Gastroesophageal sphincter (tissue), 4 donors: Measurements from ENCODE around the gene GLS2. TPM values are rescaled to one million over a fixed set of nuclear protein-coding genes. Genes with fewer than 3 reads are reported as not detected.
"Not testable (repeated sequence)": the region's sequence is repeated elsewhere in the genome, so short reads cannot be mapped to it uniquely, and the experiment has no call there.

Source experiments
- ATAC-seq: fragments of 150-250 bp; one replicate; pipeline ENCODE4 v1.9.1; 2016; ENCODE audit warnings: mild to moderate bottlenecking, moderate library complexity
- H3K27ac ChIP-seq, 4 donors: fragments of 200-600 bp; sonication (generic) in 3 of 4; 1 replicate in 3 of 4; 2 replicates in 1 of 4; pipeline ENCODE4 v1.5.1; 2016 to 2019
- H3K27me3 ChIP-seq: fragments of 200-600 bp; sonication (generic); one replicate; pipeline ENCODE4 v1.5.1; 2019
- H3K36me3 ChIP-seq, 2 donors: fragments of 200-600 bp; sonication (generic); one replicate each; pipeline ENCODE4 v1.5.1; 2019; ENCODE audit warnings: control low read depth in 1 of 2
- H3K4me1 ChIP-seq, 3 donors: fragments of 200-600 bp; sonication (generic); 1 replicate in 2 of 3; 2 replicates in 1 of 3; pipeline ENCODE4 v1.5.1; 2016 to 2019; ENCODE audit warnings: control low read depth in 2 of 3
- H3K4me3 ChIP-seq, 2 donors: fragments of 200-600 bp; sonication (generic); one replicate each; pipeline ENCODE4 v1.5.1; 2019; ENCODE audit warnings: mild to moderate bottlenecking in 1 of 2, moderate library complexity in 1 of 2
- H3K9me3 ChIP-seq, 3 donors: fragments of 200-600 bp; sonication (generic); one replicate each; pipeline ENCODE4 v1.5.1; 2017 to 2019; ENCODE audit warnings: control low read depth in 2 of 3
- EP300 ChIP-seq: sonication (generic); formaldehyde crosslinking; IDR thresholded peaks from one replicate; pipeline ENCODE4 v1.6.1; 2017; ENCODE audit warnings: antibody characterized with exemption, mild to moderate bottlenecking
- POLR2A ChIP-seq, 2 donors: fragments of 450-650 bp; IDR thresholded peaks; one replicate each; pipeline ENCODE4 v1.6.1; 2017; ENCODE audit warnings: antibody characterized with exemption in 2 of 2, mild to moderate bottlenecking in 2 of 2, moderate library complexity in 1 of 2
- POLR2AphosphoS5 ChIP-seq: sonication (generic); formaldehyde crosslinking; IDR thresholded peaks from one replicate; pipeline ENCODE4 v1.6.1; 2017; ENCODE audit warnings: antibody characterized with exemption
- WGBS, 2 donors: methylation state at CpG; one replicate each; pipeline ENCODE4 v1.1.5; 2018; ENCODE audit warnings: low coverage in 1 of 2; 5-methylcytosine and 5-hydroxymethylcytosine counted together
- total RNA-seq, 4 donors: library from RNA; depleted of rRNA; stranded (reverse); fragments of >200 nt; gene quantifications; one replicate each; pipeline ENCODE4 v1.1.0, GENCODE V29; 2016
- TF ChIP-seq, protein P1 (sequence below), 4 experiments: fragments of 200-600 bp in 2 of 4; fragments of 450-650 bp in 2 of 4; sonication (generic) in 1 of 4; IDR thresholded peaks; one replicate each; pipeline ENCODE4 v1.5.1; 2017 to 2019; ENCODE audit warnings: antibody characterized with exemption in 4 of 4, mild to moderate bottlenecking in 2 of 4, moderate library complexity in 2 of 4

The GLS2 gene
- total RNA-seq, 4 donors from 2014 or later, result 1.1 to 4.1 (median 1.6) TPM

DNA sequence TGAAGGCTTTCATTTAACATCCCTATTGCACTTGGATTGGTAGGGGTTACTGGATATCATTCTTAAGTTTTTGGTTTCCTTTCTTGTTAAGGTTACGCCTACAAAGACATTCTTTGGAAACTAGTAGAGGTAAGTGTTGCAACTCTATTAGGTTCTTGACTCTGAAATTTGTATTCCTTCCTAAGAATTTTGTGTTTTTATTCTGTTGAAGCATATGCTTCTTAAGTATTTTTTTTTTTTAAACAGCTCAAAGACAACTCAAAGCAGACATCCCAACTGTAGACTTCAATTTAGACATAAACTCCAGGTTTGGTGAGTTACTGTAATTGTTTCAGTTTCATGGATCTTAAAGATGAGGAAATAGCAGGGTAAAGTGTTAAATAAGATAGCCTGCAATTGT, 32.5 kb upstream of the GLS2 start:
- TF ChIP-seq EP300 (no peak), POLR2A (IDR thresholded peaks at IDR 0.05) (no peak), POLR2AphosphoS5 (no peak)
- TF ChIP-seq, protein P1, sequence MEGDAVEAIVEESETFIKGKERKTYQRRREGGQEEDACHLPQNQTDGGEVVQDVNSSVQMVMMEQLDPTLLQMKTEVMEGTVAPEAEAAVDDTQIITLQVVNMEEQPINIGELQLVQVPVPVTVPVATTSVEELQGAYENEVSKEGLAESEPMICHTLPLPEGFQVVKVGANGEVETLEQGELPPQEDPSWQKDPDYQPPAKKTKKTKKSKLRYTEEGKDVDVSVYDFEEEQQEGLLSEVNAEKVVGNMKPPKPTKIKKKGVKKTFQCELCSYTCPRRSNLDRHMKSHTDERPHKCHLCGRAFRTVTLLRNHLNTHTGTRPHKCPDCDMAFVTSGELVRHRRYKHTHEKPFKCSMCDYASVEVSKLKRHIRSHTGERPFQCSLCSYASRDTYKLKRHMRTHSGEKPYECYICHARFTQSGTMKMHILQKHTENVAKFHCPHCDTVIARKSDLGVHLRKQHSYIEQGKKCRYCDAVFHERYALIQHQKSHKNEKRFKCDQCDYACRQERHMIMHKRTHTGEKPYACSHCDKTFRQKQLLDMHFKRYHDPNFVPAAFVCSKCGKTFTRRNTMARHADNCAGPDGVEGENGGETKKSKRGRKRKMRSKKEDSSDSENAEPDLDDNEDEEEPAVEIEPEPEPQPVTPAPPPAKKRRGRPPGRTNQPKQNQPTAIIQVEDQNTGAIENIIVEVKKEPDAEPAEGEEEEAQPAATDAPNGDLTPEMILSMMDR (IDR thresholded peaks at IDR 0.05), result no peak
- H3K36me3 ChIP-seq, result no peaks in the 10 kb centered on the region
- H3K4me1 ChIP-seq, result peaks cover 0 to 57% (median 18%) of the 10 kb centered on the region in 3 donors
- 25 to 40% methylated on average over 1 of the region's 1 CpG for WGBS, 2 donors
- no peaks in the 10 kb centered on the region for H3K9me3 ChIP-seq
- no peaks in the 10 kb centered on the region for H3K27me3 ChIP-seq
- peak overlapping the region; percentile 84 to 99 (median 90) for H3K27ac ChIP-seq
- H3K4me3 ChIP-seq, result peak overlapping the region; percentile 0 to 54
- ATAC-seq, result peak; percentile 39

DNA sequence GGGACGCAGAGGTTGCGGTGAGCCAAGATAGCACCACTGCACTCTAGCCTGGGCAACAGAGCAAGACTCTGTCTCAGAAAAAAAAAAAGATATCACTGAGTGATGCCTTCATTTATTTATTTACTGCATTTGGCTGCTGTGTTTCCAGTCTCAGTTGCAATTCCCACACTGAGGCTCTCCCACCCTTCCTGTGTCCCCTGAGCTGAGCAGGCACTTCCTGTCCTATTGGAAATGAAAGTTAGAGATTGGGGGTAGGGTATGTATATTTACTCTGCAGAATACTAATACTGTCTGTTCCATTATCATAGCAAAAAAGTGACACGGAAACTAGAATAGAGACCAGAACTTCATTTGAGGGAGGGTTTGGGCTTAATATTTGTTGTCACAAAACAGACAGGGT, 32.1 kb upstream of the GLS2 start:
- 40 to 59% methylated on average over 3 of the region's 3 CpGs for WGBS, 2 donors

DNA sequence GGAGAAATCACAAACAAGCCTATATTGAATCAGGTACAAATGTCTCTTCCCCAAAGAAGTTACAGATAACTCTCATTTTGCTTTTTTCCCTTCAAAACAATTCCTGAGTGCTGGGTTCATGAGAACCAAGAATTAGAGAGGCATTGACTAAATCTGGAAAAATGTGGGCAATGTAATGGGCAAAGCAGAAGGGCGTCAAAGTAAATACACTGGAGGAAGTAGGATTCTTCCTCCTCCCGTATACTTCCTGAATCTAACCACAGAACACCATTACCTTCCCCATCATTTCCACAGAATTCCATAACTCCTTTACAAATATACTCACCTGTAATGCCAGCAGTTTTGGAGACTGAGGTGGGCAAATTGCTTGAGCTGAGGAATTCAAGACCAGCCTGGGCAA, 30.6 kb upstream of the GLS2 start:
- H3K27me3 ChIP-seq, result no peaks in the 10 kb centered on the region
- no peak overlapping the region for H3K27ac ChIP-seq
- no peak for ATAC-seq
- peaks cover 0 to 42% (median 6%) of the 10 kb centered on the region in 3 donors for H3K4me1 ChIP-seq
- 74 to 85% methylated on average over 2 of the region's 2 CpGs for WGBS, 2 donors
- no peaks in the 10 kb centered on the region for H3K9me3 ChIP-seq
- H3K36me3 ChIP-seq, result no peaks in the 10 kb centered on the region
- TF ChIP-seq, protein P1 (IDR thresholded peaks at IDR 0.05), result no peak
- TF ChIP-seq EP300, result no peak
- H3K4me3 ChIP-seq, result no peak overlapping the region

More for the DNA sequence above, 32.1 kb upstream of the GLS2 start:
- peaks cover 0 to 52% (median 13%) of the 10 kb centered on the region in 3 donors for H3K4me1 ChIP-seq
- no peaks in the 10 kb centered on the region for H3K36me3 ChIP-seq
- peak overlapping the region; percentile 84 to 99 (median 90) for H3K27ac ChIP-seq
- no peaks in the 10 kb centered on the region for H3K27me3 ChIP-seq
- H3K4me3 ChIP-seq, result peak overlapping the region in 1 of 2 donors; percentile 54
- H3K9me3 ChIP-seq, result no peaks in the 10 kb centered on the region
- no peak for TF ChIP-seq POLR2A (IDR thresholded peaks at IDR 0.05)
- TF ChIP-seq, protein P1 (IDR thresholded peaks at IDR 0.05), result no peak
- TF ChIP-seq POLR2AphosphoS5, result no peak
- TF ChIP-seq EP300, result no peak
- ATAC-seq, result peak; percentile 41

DNA sequence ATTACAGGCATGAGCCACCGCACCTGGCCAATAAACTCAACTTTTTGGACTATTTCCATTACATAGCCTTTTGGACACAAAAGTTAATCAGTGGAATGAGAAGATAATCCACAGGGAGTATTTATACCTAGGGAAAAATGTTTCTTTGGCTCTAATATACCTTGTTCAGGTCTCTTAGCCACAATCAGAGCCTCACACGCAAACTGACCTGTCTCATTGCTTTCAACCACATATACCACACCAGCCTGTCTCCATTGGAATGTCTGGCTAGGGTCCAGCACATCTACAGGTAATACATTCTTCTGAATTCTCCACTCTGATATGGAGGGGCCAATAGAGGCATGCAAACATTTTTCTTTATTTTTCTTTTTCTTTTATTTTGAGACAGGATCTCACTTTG, 29.9 kb upstream of the GLS2 start:
- no peak for ATAC-seq
- 94 to 100% methylated on average over 1 to 2 of the region's 2 CpGs for whole genome bisulfite sequencing, 2 donors
- Histone ChIP-seq H3K4me3 (no peak overlapping the region), H3K27me3 (no peaks in the 10 kb centered on the region), H3K9me3 (no peaks in the 10 kb centered on the region), H3K27ac (no peak overlapping the region), H3K4me1 (peaks cover 0 to 34% (median 6%) of the 10 kb centered on the region in 3 donors), H3K36me3 (no peaks in the 10 kb centered on the region)
- no peak for TF ChIP-seq POLR2A (IDR thresholded peaks at IDR 0.05)
- TF ChIP-seq, protein P1 (IDR thresholded peaks at IDR 0.05), result no peak
- no peak for TF ChIP-seq POLR2AphosphoS5
- no peak for TF ChIP-seq EP300

DNA sequence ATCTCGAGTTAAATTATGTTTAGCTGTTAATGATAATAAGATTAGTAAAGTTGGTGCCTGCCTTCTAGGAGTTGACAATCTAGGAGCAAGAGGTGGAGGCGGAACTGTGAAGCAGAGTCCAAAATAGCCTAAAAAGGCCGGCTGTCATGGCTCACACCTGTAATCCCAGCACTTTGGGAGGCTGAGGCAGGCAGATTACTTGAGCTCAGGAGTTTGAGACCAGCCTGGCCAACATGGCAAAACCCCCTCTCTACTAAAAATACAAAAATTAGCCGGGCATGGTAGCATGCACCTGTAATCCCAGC, 26.0 kb upstream of the GLS2 start:
- WGBS, 2 donors, result 20 to 45% methylated on average over 2 to 4 of the region's 4 CpGs
- H3K4me3 ChIP-seq, H3K27me3 ChIP-seq, H3K27ac ChIP-seq, H3K4me1 ChIP-seq, H3K9me3 ChIP-seq, H3K36me3 ChIP-seq: not testable (repeated sequence)
- peak; percentile 31 for ATAC-seq
